ENCODE measurements around the gene ELMOD1.

The ELMOD1 gene

GRCh38 chr11:107631931-107632330, 41.0 kb downstream of the ELMOD1 start:
- in situ Hi-C loops (cut with HindIII; ENCODE audit: low sequenced_read_pairs): no loop called here

- in situ Hi-C loops (cut with HindIII; ENCODE audit: low sequenced_read_pairs): no loop called here
These were observed 55.8 kb downstream of the ELMOD1 start for GRCh38 chr11:107646783-107647182.

GRCh38 chr11:107648242-107648641, 57.3 kb downstream of the ELMOD1 start:
- in situ Hi-C loops (cut with HindIII; ENCODE audit: low sequenced_read_pairs): no loop called here

- in situ Hi-C loops (cut with HindIII; ENCODE audit: low sequenced_read_pairs): no loop called here
These were observed 60.7 kb downstream of the ELMOD1 start for GRCh38 chr11:107651672-107652071.

- in situ Hi-C loops (cut with HindIII; ENCODE audit: low sequenced_read_pairs): no loop called here
These were observed 62.1 kb downstream of the ELMOD1 start for GRCh38 chr11:107653076-107653475.

- in situ Hi-C loops (cut with HindIII; ENCODE audit: low sequenced_read_pairs): no loop called here
These were observed 64.7 kb downstream of the ELMOD1 start for GRCh38 chr11:107655602-107656001.

- in situ Hi-C loops (cut with HindIII; ENCODE audit: low sequenced_read_pairs): no loop called here
These were observed 68.4 kb downstream of the ELMOD1 start for GRCh38 chr11:107659310-107659709.

- in situ Hi-C loops (cut with HindIII; ENCODE audit: low sequenced_read_pairs): no loop called here
These were observed 69.1 kb downstream of the ELMOD1 start for GRCh38 chr11:107660066-107660465.

- in situ Hi-C loops (cut with HindIII; ENCODE audit: low sequenced_read_pairs): no loop called here
These were observed 70.7 kb downstream of the ELMOD1 start for GRCh38 chr11:107661656-107662055.

GRCh38 chr11:107665018-107665417, 74.1 kb downstream of the ELMOD1 start:
- in situ Hi-C loops (cut with HindIII; ENCODE audit: low sequenced_read_pairs): no loop called here

GRCh38 chr11:107666911-107667613, 76.1 kb downstream of the ELMOD1 start:
- in situ Hi-C loops (cut with HindIII; ENCODE audit: low sequenced_read_pairs): no loop called here

GRCh38 chr11:107669191-107669740, 78.3 kb downstream of the ELMOD1 start:
- in situ Hi-C loops (cut with HindIII; ENCODE audit: low sequenced_read_pairs): no loop called here

GRCh38 chr11:107669893-107670601, 79.1 kb downstream of the ELMOD1 start:
- in situ Hi-C loops (cut with HindIII; ENCODE audit: low sequenced_read_pairs): no loop called here

- in situ Hi-C loops (cut with HindIII; ENCODE audit: low sequenced_read_pairs): no loop called here
These were observed 85.0 kb downstream of the ELMOD1 start for GRCh38 chr11:107675902-107676301.

- in situ Hi-C loops (cut with HindIII; ENCODE audit: low sequenced_read_pairs): no loop called here
These were observed 85.5 kb downstream of the ELMOD1 start for GRCh38 chr11:107676336-107677057.

- in situ Hi-C loops (cut with HindIII; ENCODE audit: low sequenced_read_pairs): no loop called here
These were observed 87.1 kb downstream of the ELMOD1 start for GRCh38 chr11:107677924-107678631.

- in situ Hi-C loops (cut with HindIII; ENCODE audit: low sequenced_read_pairs): no loop called here
These were observed 87.7 kb downstream of the ELMOD1 start for GRCh38 chr11:107678632-107678971.

- in situ Hi-C loops (cut with HindIII; ENCODE audit: low sequenced_read_pairs): no loop called here
These were observed 88.5 kb downstream of the ELMOD1 start for GRCh38 chr11:107679255-107680024.

GRCh38 chr11:107682171-107682570, 91.2 kb downstream of the ELMOD1 start:
- in situ Hi-C loops (cut with HindIII; ENCODE audit: low sequenced_read_pairs): no loop called here

- in situ Hi-C loops (cut with HindIII; ENCODE audit: low sequenced_read_pairs): no loop called here
These were observed 91.6 kb downstream of the ELMOD1 start for GRCh38 chr11:107682572-107682971.

All from DLD1 (cell line).